GM18511 (cell line): ENCODE data around the gene CTDSPL.

Experiments
- ATAC-seq: cut with Tn5 transposase; IDR thresholded peaks from one replicate; pipeline ENCODE4 v1.9.1; 2021; ENCODE audit warnings: mild to moderate bottlenecking, moderate library complexity; ENCODE audit not compliant: unreplicated experiment

Gene CTDSPL

GRCh38 chr3:37997342-37997741, 135.7 kb downstream of the CTDSPL start:
- no peak for ATAC-seq

- no peak for ATAC-seq
These were observed 136.2 kb downstream of the CTDSPL start for GRCh38 chr3:37997791-37998370.

GRCh38 chr3:37999836-38000235, 138.2 kb downstream of the CTDSPL start:
- no peak for ATAC-seq

- ATAC-seq = no peak
These were observed 138.7 kb downstream of the CTDSPL start for GRCh38 chr3:38000242-38000916.

GRCh38 chr3:38000965-38001455, 139.3 kb downstream of the CTDSPL start:
- no peak for ATAC-seq

- ATAC-seq = no peak
These were observed 139.9 kb downstream of the CTDSPL start for GRCh38 chr3:38001456-38002081.

GRCh38 chr3:38002291-38002876, 140.7 kb downstream of the CTDSPL start:
- ATAC-seq = no peak

GRCh38 chr3:38002940-38003339, 141.3 kb downstream of the CTDSPL start:
- ATAC-seq = no peak

GRCh38 chr3:38003371-38003816, 141.7 kb downstream of the CTDSPL start:
- ATAC-seq = no peak

GRCh38 chr3:38003817-38004414, 142.2 kb downstream of the CTDSPL start:
- no peak for ATAC-seq

GRCh38 chr3:38004415-38005075, 142.9 kb downstream of the CTDSPL start:
- ATAC-seq = peak; percentile 73

- ATAC-seq = no peak
These were observed 143.7 kb downstream of the CTDSPL start for GRCh38 chr3:38005076-38006020.

- ATAC-seq = no peak
These were observed 144.4 kb downstream of the CTDSPL start for GRCh38 chr3:38006031-38006430.

- ATAC-seq = no peak
These were observed 144.8 kb downstream of the CTDSPL start for GRCh38 chr3:38006445-38006995.

GRCh38 chr3:38007754-38008090, 146.0 kb downstream of the CTDSPL start:
- no peak for ATAC-seq

GRCh38 chr3:38008191-38008701, 146.6 kb downstream of the CTDSPL start:
- no peak for ATAC-seq

GRCh38 chr3:38008971-38009580, 147.4 kb downstream of the CTDSPL start:
- ATAC-seq = no peak

GRCh38 chr3:38009807-38010591, 148.3 kb downstream of the CTDSPL start:
- ATAC-seq = no peak
